ENCODE data around the gene BLID. TPM values are rescaled to one million over a fixed set of nuclear protein-coding genes. Genes with fewer than 3 reads are reported as not detected.
A peak's percentile ranks its signal among the peaks of the same experiment; 100 is the strongest.

BLID gene
- polyA plus RNA-seq, 1 experiment, result 0.16 TPM

DNA sequence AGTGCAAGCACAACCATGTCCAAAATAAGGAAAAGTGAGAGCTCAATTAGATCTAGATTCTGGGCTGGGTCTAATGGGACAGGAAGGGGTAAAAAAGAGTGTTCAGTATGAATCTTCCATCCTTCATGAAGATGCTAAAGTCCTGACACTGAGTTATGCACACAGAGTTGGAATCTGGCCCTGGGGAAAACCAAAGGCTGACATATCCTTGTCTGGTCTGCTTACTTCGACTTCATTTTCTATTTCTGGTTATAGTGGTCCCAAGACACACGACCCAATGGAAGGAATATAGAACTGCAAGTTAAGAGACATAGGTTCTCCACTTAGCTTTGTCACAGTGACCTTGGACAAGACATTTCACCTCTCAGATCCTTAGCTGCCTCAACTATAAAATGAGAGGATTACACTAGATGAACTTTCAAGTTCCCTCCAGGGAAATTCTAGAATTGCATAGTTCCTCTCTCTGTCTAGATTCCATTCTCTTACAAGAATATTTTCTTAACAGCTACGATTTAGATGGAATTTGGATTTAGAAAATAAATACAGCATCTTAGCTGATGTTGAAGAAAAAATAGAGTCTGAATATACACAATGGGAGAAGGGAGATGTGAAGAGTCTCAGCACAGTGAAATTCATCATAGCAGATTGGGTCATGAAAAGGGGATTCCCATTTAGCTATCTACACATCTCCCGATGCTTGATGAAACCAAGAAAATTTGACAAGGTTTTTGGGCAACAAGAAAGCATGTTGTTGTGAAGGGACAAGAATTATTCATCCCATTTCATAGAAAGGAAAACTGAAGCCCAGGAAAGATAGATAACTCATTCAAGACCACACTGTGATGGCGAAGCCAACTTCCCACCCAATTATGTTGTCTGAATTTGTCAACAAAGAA, 3.3 kb downstream of the BLID start:
- TF ChIP-seq, protein P1, sequence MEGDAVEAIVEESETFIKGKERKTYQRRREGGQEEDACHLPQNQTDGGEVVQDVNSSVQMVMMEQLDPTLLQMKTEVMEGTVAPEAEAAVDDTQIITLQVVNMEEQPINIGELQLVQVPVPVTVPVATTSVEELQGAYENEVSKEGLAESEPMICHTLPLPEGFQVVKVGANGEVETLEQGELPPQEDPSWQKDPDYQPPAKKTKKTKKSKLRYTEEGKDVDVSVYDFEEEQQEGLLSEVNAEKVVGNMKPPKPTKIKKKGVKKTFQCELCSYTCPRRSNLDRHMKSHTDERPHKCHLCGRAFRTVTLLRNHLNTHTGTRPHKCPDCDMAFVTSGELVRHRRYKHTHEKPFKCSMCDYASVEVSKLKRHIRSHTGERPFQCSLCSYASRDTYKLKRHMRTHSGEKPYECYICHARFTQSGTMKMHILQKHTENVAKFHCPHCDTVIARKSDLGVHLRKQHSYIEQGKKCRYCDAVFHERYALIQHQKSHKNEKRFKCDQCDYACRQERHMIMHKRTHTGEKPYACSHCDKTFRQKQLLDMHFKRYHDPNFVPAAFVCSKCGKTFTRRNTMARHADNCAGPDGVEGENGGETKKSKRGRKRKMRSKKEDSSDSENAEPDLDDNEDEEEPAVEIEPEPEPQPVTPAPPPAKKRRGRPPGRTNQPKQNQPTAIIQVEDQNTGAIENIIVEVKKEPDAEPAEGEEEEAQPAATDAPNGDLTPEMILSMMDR (IDR thresholded peaks at IDR 0.05; ENCODE audit: insufficient read depth, low read depth, low read length), result no peak
- Histone ChIP-seq H3K27me3 (ENCODE audit: control insufficient read depth, insufficient read depth, low read length) (no peaks in the 10 kb centered on the region), H3K4me3 (ENCODE audit: low read depth, low read length) (no peak overlapping the region), H3K36me3 (ENCODE audit: control insufficient read depth, insufficient read depth, low read length) (peaks cover 5% of the 10 kb centered on the region)
- CTCF ChIA-PET, result interaction anchor here (1.5 to 1.8 kb wide), 2 partner anchors 11 to 91 kb away, joined by 6 read pairs; no protein-coding TSS in a partner anchor
- POLR2A ChIA-PET, result interaction anchor here (0.5 to 0.6 kb wide), 3 partner anchors 53 to 203 kb away, joined by 3 to 12 read pairs (median 3); no protein-coding TSS in a partner anchor
- no peak for DNase-seq (ENCODE audit: low read depth)

DNA sequence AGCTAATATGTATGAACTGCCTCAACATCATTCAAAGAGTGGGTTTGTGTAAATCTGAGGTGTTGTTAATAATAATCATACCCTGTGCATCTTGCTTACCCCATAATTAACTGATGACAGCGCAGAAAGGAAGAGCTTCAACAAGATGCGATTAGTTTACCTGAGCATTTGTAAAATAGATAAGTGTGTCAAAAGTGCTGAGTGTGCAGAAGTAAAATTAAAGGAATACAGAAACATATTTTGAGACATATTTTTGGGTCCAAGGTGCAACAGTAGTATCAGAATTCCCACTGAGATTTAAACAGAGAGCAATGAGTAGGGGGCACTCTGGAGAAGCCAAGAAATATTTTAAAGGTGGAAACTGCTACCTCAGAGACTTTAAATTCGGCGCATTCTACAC, 6.1 kb downstream of the BLID start:
- no peak for DNase-seq (ENCODE audit: low read depth)
- CTCF ChIA-PET, result no interaction called here
- TF ChIP-seq, protein P1 (IDR thresholded peaks at IDR 0.05; ENCODE audit: insufficient read depth, low read depth, low read length), result no peak
- Histone ChIP-seq H3K27me3 (ENCODE audit: control insufficient read depth, insufficient read depth, low read length) (no peaks in the 10 kb centered on the region), H3K4me3 (ENCODE audit: low read depth, low read length) (no peak overlapping the region), H3K36me3 (ENCODE audit: control insufficient read depth, insufficient read depth, low read length) (peaks cover 5% of the 10 kb centered on the region)
- POLR2A ChIA-PET, result interaction anchor here (0.6 kb wide), 1 partner anchor 57 kb away, joined by 5 read pairs; no protein-coding TSS in a partner anchor

DNA sequence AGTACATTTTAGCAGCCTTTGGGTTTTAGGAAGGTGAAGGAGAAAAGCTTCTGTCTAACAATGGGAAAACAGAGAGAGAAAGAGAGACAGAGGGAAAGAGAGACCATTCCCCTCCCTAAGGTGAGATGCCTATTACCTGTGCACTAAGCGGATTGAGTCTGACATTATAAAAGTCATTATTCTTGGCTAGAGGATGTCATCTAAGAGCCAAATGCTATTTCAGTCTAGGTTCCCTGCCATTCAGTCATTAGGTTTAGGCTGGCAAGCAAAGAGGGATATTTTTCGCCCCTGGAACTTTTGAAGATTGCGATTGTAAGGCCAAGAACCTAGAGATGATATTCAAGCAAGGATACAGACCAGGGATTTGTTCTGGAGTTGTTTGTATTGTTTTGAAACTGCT, 7.2 kb downstream of the BLID start:
- Histone ChIP-seq H3K27me3 (ENCODE audit: control insufficient read depth, insufficient read depth, low read length) (no peaks in the 10 kb centered on the region), H3K36me3 (ENCODE audit: control insufficient read depth, insufficient read depth, low read length) (peaks cover 5% of the 10 kb centered on the region), H3K4me3 (ENCODE audit: low read depth, low read length) (no peak overlapping the region)
- CTCF ChIA-PET, result interaction anchor here (0.7 to 1.4 kb wide), 10 partner anchors 9 to 398 kb away, joined by 3 to 4 read pairs (median 3); no protein-coding TSS in a partner anchor
- TF ChIP-seq, protein P1 (IDR thresholded peaks at IDR 0.05; ENCODE audit: insufficient read depth, low read depth, low read length), result no peak
- DNase-seq (ENCODE audit: low read depth), result no peak
- POLR2A ChIA-PET, result no interaction called here

DNA sequence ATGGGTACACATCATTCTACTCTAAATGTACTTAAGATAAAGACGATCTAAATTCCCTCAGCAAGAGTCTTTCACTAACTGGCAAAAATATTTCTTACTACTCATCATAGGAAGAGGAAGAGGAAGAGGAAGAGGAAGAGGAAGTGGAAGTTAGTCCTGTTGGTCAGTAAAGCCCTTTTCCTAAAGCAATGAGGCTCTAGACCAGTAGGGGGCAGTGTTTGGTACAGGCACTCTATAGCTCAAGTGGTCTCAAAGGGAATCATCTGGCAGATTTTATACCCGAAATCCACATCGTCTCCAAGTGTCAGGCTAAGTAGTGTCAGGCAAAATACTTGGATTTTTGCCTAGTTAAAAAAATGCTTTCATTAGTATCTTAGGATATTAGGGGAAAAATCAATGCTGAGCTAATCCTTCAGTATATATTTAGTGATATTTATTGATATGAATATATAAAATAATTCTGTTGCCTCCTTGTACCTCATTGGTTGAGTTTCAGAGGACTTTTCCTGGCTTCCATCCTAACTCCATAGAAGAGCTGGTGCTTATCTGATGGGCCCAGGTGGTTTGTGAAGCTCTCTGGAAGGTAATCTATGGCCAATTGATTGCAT, 7.7 kb downstream of the BLID start:
- TF ChIP-seq, protein P1 (IDR thresholded peaks at IDR 0.05; ENCODE audit: insufficient read depth, low read depth, low read length), result peak; percentile 58
- ChIA-PET CTCF (interaction anchor here (0.7 to 1.4 kb wide), 12 partner anchors 8 to 398 kb away, joined by 3 to 4 read pairs (median 3); no protein-coding TSS in a partner anchor), POLR2A (no interaction called here)
- Histone ChIP-seq H3K27me3 (ENCODE audit: control insufficient read depth, insufficient read depth, low read length) (no peaks in the 10 kb centered on the region), H3K4me3 (ENCODE audit: low read depth, low read length) (no peak overlapping the region), H3K36me3 (ENCODE audit: control insufficient read depth, insufficient read depth, low read length) (peaks cover 4% of the 10 kb centered on the region)
- DNase-seq (ENCODE audit: low read depth), result no peak

DNA sequence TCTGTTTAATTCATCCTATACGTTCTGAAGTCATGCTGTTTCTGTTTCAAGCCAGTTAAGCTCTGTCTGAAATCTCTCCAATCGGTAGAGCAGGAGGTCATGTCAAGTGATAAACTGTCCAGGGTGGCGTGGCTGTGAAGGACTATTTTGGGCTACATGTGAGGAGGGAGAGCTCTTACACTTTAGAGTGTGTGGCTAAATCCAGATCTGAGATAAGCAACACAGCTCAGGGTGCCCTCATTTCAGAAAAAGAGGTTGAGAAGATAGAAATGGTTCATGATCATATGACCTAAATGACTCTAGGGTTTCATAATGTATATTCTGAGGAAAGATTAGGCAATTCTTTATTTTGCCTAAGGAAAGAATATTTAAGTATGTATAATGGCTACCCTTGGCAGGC, 8.4 kb downstream of the BLID start:
- H3K27me3 ChIP-seq (ENCODE audit: control insufficient read depth, insufficient read depth, low read length), result no peaks in the 10 kb centered on the region
- 0 out of 2 replicates have a peak, but pooled peaks cover 1% of the 10 kb centered on the region for H3K36me3 ChIP-seq (ENCODE audit: control insufficient read depth, insufficient read depth, low read length)
- POLR2A ChIA-PET, result no interaction called here

More for the DNA sequence above, 8.4 kb downstream of the BLID start:
- DNase-seq (ENCODE audit: low read depth), result no peak
- no peak overlapping the region for H3K4me3 ChIP-seq (ENCODE audit: low read depth, low read length)
- TF ChIP-seq, protein P1 (IDR thresholded peaks at IDR 0.05; ENCODE audit: insufficient read depth, low read depth, low read length), result no peak
- CTCF ChIA-PET, result interaction anchor here (0.9 to 1.5 kb wide), 8 partner anchors 15 to 399 kb away, joined by 3 to 10 read pairs (median 4); no protein-coding TSS in a partner anchor

All from BJ (cell line).